ENCODE measurements around the gene LCE3B. TPM values are rescaled to one million over a fixed set of nuclear protein-coding genes. Genes with fewer than 3 reads are reported as not detected.

Gene LCE3B
- polyA plus RNA-seq, 1 of the 3 experiments (the other 2 are of a cell fraction) = not detected

GRCh38 chr1:152565535-152566215 lies 47.9 kb upstream of the LCE3B start:
- ChIA-PET POLR2A (no interaction called here), CTCF (no interaction called here)
- no peak for TF ChIP-seq FOXJ3 (CRISPR knock-in tag; IDR thresholded peaks at IDR 0.05)
- TF ChIP-seq ZBTB33 (IDR thresholded peaks at IDR 0.05; ENCODE audit: borderline replicate concordance, low read depth) = no peak
- no peak for TF ChIP-seq CTCF (IDR thresholded peaks at IDR 0.05)
- no peak for TF ChIP-seq TEAD4 (IDR thresholded peaks at IDR 0.05; ENCODE audit: borderline replicate concordance, insufficient read depth)
- no peak for TF ChIP-seq USF1 (IDR thresholded peaks at IDR 0.05; ENCODE audit: borderline replicate concordance, low read depth)
- TF ChIP-seq MXI1 (IDR thresholded peaks at IDR 0.05; ENCODE audit: low read depth, low read length) = no peak
- no peak for TF ChIP-seq PBX3 (IDR thresholded peaks at IDR 0.05)
- TF ChIP-seq YY1 (IDR thresholded peaks at IDR 0.05; ENCODE audit: low read depth) = no peak
- no peak for TF ChIP-seq FOXM1 (IDR thresholded peaks at IDR 0.05; ENCODE audit: low read depth)
- no peak for TF ChIP-seq EZH2phosphoT487 (IDR thresholded peaks at IDR 0.05; ENCODE audit: borderline replicate concordance, low read depth)
- no peak for TF ChIP-seq EP300 (IDR thresholded peaks at IDR 0.05; ENCODE audit: borderline replicate concordance in 1 of 2, low read depth in 1 of 2, low read length in 1 of 2)
- no peak for TF ChIP-seq GATA2 (CRISPR knock-in tag; IDR thresholded peaks at IDR 0.05)
- no peak for TF ChIP-seq RFX5 (IDR thresholded peaks at IDR 0.05; ENCODE audit: low read length)
- Histone ChIP-seq H2AFZ (ENCODE audit: low read depth) (no peak overlapping the region), H3K9me2 (no peaks in the 10 kb centered on the region), H3K9ac (no peak overlapping the region), H3K4me3 (ENCODE audit: low read depth in 2 of 2, low read length in 1 of 2) (no peak overlapping the region), H3K36me3 (replicated peaks in 1 of 2; ENCODE audit: control insufficient read depth in 1 of 2, insufficient read depth in 2 of 2, low read length in 1 of 2) (no peaks in the 10 kb centered on the region), H3K27ac (ENCODE audit: low read depth in 2 of 2, low read length in 1 of 2) (no peak overlapping the region), H4K20me1 (ENCODE audit: insufficient read depth) (no peaks in the 10 kb centered on the region), H3K4me2 (no peak overlapping the region), H3K9me3 (no peaks in the 10 kb centered on the region), H3K27me3 (ENCODE audit: insufficient read depth) (no peaks in the 10 kb centered on the region), H3F3A (replicated peaks; ENCODE audit: insufficient read depth) (no peaks in the 10 kb centered on the region), H3K4me1 (ENCODE audit: control insufficient read depth in 1 of 2, insufficient read depth in 2 of 2, low read depth in 1 of 2, low read length in 1 of 2) (no peaks in the 10 kb centered on the region), H3K79me2 (ENCODE audit: insufficient read depth) (no peaks in the 10 kb centered on the region)
- WGBS (ENCODE audit: low lambda C conversion rate) = 3% methylated on average over 6 of the region's 14 CpGs
- no peak for DNase-seq

All from SK-N-SH (cell line).